Fibroblast of lung (primary cell): ENCODE data around the gene MYEOV.

ENCODE experiments used
- EZH2 ChIP-seq: IDR thresholded peaks from 2 replicates; pipeline ENCODE4 v1.5.1; 2012; ENCODE audit warnings: low read length, control low read depth, mild to moderate bottlenecking; ENCODE audit errors: missing control alignments
- TF ChIP-seq, protein P1 (sequence below), 2 donors: IDR thresholded peaks in 1 of 2; conservative IDR thresholded peaks in 1 of 2; 1 replicate in 1 of 2; 2 replicates in 1 of 2; pipeline ENCODE4 v1.5.1; 2011 to 2012; ENCODE audit warnings: low read length in 2 of 2, control low read depth in 1 of 2, inconsistent platforms in 1 of 2, low read depth in 1 of 2, mild to moderate bottlenecking in 1 of 2

DNA sequence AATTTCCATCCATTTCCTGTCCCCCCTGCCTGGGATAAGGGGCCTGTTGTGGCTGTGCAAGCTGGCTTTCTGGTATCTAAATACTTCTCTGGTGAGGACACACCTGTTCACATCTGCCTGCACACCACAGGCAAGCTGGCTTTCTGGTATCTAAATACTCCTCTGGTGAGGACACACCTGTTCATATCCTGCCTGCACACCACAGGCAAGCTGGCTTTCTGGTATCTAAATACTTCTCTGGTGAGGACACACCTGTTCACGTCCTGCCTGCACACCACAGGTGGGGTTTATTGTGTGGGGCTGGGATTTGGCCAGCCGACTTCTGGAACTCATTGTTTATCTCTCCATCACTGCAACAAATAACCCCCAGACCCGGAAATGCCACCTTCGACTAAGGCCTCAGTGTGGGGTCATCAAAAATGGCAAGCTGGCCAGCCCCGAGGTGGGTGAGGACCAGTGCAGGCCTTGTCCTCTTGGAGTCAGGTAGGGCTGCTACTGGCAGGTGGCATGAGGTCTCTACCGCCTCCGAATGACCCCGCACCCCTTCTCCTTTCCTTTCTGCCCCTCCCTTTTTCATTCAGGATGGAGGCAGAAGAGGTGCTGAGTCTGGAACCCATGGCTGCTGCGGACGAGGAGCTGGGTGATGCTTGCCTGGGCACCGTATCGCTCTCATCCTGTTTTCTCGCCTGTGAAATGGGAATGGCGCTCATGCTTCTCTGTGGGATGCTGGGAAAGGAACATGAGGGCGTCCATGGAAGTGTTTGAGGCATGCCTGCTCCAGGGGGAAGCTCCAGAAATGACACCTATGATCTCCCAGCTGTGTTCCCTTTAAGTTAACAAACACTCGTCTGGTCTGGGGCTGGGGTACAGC, 43.5 kb upstream of the MYEOV start:
- TF ChIP-seq, protein P1, sequence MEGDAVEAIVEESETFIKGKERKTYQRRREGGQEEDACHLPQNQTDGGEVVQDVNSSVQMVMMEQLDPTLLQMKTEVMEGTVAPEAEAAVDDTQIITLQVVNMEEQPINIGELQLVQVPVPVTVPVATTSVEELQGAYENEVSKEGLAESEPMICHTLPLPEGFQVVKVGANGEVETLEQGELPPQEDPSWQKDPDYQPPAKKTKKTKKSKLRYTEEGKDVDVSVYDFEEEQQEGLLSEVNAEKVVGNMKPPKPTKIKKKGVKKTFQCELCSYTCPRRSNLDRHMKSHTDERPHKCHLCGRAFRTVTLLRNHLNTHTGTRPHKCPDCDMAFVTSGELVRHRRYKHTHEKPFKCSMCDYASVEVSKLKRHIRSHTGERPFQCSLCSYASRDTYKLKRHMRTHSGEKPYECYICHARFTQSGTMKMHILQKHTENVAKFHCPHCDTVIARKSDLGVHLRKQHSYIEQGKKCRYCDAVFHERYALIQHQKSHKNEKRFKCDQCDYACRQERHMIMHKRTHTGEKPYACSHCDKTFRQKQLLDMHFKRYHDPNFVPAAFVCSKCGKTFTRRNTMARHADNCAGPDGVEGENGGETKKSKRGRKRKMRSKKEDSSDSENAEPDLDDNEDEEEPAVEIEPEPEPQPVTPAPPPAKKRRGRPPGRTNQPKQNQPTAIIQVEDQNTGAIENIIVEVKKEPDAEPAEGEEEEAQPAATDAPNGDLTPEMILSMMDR (conservative IDR thresholded peaks at IDR 0.05 in 1 of 2, IDR thresholded peaks at IDR 0.05 in 1 of 2; ENCODE audit: low read depth in 1 of 2, low read length in 2 of 2), result no peak
- TF ChIP-seq EZH2, result no peak
